ENCODE results near the gene WRAP73. TPM values are rescaled to one million over a fixed set of nuclear protein-coding genes. Genes with fewer than 3 reads are reported as not detected.
"Not testable (repeated sequence)": the region's sequence is repeated elsewhere in the genome, so short reads cannot be mapped to it uniquely, and the experiment has no call there.

Gene WRAP73
- polyA plus RNA-seq, 4 donors: 17.4 to 21.1 (median 19.7) TPM

DNA sequence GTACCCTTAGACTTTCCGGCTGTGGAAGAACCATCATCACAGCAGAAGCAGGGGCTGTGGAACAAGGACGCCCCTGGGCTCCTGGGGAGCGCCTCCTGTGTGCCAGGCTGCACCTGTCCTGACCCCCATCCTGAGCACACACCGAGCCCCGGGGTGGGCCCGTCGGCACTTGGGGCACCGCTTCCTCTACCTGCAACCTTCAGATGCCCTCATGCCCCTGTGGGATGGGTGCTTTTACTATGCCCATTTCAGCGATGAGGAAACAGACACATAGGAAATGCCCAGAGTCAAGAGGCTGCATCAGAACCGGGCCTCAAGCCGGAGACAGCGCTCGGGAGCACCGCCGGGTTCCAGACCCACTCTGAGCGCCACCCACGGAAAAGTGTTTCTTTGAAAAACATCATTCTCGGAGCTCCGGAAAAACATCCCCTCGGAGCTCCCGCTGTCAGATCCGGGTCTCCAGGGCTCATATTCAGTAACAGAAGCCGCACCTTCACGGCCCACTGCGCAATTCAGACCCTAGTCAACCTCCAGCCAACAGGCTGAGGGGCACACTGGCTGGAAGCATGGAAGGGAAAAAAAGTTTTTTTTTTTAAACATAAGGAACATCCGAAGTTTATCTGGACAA, 17.1 kb downstream of the WRAP73 start:
- no peak for DNase-seq (ENCODE audit: low read depth in 4 of 4, low spot score in 3 of 4)

DNA sequence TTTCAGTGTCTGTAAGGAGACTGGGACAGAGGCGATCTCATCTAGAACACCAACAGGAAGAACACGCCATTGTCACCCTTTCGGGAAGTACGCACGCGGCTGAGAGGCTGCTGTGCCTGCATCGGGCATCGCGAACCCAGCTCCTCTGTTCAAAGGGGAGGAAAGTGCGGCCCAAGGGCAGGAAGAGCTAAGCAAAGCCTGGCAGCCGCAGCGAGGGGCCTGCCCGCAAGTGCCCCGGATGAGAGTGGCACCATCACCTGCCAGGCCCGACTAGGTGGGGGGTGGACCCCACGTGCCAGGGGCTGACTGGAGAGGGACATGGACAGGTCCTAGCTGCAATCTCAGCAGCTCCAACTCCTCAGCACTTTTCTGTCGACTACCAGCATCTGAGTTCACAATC, 17.6 kb downstream of the WRAP73 start:
- DNase-seq (ENCODE audit: low read depth in 4 of 4, low spot score in 3 of 4): no peak

DNA sequence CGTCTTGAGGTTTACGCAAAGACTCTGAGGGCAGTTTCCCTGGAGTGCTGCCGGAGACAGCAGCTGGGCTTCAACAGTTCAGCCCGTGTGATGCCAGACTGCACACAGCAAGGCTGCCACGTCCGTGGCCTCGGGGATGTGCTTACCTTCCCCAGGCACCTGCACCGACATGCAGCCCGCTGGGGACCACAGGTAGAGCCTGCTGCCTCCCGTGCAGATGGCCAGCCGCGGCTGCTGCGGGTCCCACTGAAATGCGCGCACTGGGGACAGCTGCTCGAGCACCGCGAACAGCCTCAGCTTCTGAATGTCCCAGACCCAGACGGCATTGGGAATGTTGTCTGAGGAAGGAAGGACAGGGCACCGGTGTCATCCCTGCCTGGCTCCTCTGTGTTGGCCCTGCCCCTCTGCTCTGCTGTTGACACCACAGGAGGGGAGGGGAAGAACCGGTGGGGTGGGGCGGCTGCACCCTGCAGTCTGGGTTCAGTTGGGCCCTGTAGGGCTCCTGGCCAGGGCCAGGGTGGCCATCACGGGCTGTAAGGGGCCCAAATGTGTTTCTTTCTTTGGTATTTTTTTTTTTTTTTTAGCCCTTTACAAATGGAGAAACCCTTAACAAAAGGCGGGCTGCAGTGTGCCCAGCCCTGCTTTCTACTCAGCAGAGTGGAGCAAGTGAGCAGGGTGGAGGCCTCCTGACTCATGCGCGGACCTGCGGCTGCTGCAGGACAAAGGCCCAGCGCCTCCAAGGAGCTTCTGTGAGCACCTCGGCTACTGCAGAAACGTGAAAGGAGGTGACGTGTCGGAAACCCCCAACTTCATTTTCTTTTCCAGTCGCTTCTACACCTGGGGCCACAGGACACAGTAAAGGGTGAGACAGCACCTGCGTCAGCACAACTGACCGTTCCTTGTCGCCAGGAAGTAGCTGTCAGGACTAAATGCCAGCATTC, 18.3 kb downstream of the WRAP73 start:
- no peak for DNase-seq (ENCODE audit: low read depth in 4 of 4, low spot score in 3 of 4)

GRCh38 chr1:3630914-3631313, 19.0 kb downstream of the WRAP73 start:
- DNase-seq (ENCODE audit: low read depth in 4 of 4, low spot score in 3 of 4): no peak

- DNase-seq (ENCODE audit: low read depth in 4 of 4, low spot score in 3 of 4): no peak
Observed at GRCh38 chr1:3630161-3630611, 19.7 kb downstream of the WRAP73 start.

GRCh38 chr1:3629561-3630160, 20.2 kb downstream of the WRAP73 start:
- no peak for DNase-seq (ENCODE audit: low read depth in 4 of 4, low spot score in 3 of 4)

- no peak for DNase-seq (ENCODE audit: low read depth in 4 of 4, low spot score in 3 of 4)
Observed at GRCh38 chr1:3628445-3628844, 21.5 kb downstream of the WRAP73 start.

DNA sequence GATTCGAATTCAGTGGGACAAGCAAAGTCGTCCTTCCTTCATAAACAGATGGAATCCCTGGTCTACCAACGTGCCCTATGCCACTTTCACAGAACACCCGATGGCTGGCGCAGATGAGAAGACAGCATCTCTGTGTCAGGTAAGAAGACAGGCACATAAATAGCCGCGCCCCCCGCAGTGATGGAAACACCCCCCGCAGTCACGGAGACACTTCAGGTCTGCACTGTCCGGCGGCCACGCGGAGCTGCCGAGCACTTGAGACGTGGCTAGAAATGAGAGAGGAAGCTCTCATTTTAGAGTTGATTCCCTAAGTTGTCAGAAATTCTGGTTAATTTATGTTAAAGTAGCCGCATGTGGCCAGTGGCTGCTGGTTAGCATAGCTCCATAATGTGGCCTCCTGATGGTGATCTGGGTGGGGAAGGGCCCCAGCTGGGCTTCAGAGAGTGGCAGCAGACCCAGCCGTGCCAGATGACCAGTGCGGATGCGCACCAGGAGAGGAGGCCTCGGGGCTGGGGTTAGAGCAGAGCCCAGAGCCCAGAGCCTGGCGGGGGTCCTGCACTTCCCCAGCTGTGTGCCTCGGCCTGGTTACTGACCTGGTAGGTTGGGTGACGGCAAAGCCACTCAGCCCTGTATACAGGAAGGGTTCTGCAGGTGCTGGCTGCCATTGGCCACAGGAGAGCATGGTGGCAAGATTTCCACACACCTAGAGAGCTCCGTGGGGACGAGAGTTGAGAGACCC, 22.2 kb downstream of the WRAP73 start:
- DNase-seq (ENCODE audit: low read depth in 4 of 4, low spot score in 3 of 4): no peak

DNA sequence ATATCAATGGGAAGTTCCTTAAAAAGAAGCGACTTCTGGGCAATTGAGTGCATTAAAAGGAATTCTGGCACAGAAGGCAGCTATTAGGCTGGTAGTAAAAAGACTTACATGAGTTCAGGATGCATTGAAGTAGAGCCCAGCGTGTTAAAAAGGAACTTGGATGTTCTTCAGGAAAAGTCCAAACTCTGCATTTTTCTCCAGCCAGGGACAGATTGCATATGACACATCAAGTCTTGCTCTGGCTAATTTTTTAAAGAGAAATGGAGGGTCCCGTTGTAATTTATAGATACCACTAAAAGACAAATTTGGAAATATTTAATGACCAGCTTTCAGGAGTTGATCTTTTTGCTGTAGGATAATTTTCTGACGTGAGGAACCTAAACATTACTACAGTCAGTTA, 23.9 kb downstream of the WRAP73 start:
- no peak for DNase-seq (ENCODE audit: low read depth in 4 of 4, low spot score in 3 of 4)

GRCh38 chr1:3625151-3625907, 24.6 kb downstream of the WRAP73 start:
- DNase-seq (ENCODE audit: low read depth in 4 of 4, low spot score in 3 of 4): no peak

DNA sequence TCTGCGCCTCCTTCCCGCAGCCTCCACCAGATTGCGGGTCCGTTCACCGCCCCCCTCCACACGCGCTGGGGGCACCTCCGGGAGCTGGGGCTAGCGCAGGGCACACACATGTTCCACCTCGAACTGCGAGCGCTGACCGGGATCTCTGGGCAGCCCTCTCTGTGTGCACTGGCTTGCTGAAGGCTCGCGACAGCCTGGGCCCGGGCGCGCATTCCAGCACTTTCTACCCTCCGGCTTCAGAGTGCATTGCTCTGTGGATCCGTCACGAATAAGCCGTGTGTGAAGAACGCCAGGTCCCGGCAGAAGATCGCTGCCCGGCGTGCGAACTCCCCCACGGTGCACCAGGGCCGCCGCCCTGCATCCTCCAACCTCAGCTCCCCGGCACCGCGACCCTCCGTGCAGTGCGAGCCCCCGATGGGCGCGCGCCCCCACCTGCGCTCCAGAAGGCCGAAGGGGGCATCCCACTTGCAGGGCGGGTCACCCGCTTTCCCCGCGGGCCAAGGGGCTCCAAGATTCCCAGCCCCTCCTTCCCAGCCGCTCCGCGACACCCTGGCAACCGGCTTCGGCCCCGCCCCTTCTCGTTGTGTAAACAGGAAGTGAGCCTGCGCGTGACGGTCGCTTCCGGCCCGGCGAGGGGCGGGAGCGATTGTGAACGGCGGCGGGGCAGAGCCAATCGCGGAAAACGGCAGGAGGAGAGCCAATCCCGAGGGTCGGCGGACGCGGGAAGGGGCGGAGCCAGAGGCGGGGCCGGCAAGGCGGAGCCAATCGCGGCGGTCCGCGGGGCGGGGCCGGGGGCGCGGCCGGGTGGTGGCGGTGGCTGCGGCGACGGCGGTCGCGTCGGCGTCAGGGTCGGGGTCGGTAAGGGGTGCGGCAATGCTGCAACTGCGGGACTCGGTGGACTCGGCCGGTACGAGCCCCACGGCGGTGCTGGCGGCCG, 25.4 kb downstream of the WRAP73 start, which contains the start of gene TPRG1L:
TSS of gene TPRG1L (plus strand) at position 816 of the 937 bp plus-strand sequence. CDS start at position 874, 58 bp downstream.
- peak; percentile 93 to 96 (median 94) for DNase-seq (ENCODE audit: low read depth in 4 of 4, low spot score in 3 of 4)

DNA sequence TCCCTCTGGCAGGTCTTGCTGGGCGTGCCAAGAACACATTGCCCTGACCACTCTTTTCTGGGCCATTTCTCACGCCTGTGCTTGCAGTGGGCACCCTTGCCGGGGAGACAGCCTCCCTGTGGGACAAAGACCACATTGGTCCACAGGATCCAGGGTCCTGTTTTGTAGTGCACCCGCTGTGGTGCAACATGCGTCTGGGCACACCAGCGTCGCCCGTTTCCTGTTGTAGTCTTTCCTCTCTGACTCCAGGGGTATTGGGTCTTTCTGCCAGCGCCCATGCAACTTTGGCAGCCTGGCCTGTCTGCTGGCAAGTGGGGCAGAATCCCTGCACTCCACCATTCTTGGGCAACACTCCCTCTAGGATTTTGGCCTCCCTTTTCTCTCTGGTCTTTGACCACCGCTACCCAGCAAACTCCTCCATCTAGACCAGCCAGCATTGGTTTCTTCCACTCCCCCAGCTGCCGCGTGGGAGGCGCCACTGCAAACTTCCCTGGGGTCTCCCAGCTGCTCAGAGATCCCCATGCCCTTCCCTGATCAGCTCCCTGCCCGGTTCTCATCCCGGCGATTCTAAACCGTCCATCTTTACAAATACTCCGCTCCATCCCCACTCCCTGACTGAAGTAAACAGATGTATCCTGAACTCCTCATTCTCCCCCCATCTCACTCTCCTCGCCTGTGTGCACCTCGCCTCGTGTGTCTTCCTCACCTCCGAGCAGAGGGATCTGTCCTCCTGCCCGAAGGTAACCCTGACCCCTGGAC, 26.3 kb downstream of the WRAP73 start:
- DNase-seq (ENCODE audit: low read depth in 4 of 4, low spot score in 3 of 4): no peak

- DNase-seq (ENCODE audit: low read depth in 4 of 4, low spot score in 3 of 4): not testable (repeated sequence)
Observed at GRCh38 chr1:3622102-3622501, 27.8 kb downstream of the WRAP73 start.

- not testable (repeated sequence) for DNase-seq (ENCODE audit: low read depth in 4 of 4, low spot score in 3 of 4)
Observed at GRCh38 chr1:3621151-3621671, 28.7 kb downstream of the WRAP73 start.

GRCh38 chr1:3620708-3621107, 29.2 kb downstream of the WRAP73 start:
- DNase-seq (ENCODE audit: low read depth in 4 of 4, low spot score in 3 of 4): no peak

DNA sequence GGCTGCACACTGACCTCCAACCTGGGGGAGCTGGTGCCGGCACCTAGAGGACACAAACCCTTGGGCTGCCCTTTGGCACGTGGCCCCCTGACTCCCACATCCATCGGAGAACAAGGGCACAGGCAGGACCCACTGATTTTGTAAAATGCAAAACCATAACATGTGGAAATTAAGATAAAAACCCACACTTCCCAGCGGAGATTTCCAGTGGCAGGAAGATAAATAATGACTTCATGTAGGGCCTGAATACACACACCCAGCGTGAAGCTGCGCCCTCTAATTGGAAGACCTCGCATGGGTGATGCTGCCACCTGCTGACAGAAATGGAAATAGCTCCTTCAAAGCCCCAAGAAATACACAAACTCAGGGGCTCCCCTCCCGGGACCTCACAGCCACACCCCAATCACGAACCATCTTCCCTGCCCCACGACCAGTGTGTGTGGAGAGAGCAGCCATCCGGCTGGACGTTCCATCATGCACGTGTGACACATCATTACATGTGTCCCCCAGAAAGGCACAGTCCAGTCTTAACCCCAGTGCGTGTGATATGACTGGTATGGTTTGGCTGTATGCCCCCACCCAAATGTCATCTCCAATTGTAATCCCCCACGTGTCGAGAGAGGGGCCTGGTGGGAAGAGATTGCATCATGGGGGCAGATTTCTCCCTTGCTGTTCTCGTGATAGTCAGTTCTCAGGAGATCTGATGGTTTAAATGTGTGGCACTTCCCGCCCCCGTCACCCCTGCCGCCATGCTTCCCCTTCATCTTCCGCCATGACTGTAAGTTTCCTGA, 30.8 kb downstream of the WRAP73 start:
- peak in 1 of 4 donors; percentile 72 for DNase-seq (ENCODE audit: low read depth in 4 of 4, low spot score in 3 of 4)

- DNase-seq (ENCODE audit: low read depth in 4 of 4, low spot score in 3 of 4): no peak
Observed at GRCh38 chr1:3618531-3618880, 31.4 kb downstream of the WRAP73 start.

Data from right renal pelvis (tissue), 4 donors.